Stimulated activated CD8-positive, alpha-beta memory T cell treated with anti-CD3 and anti-CD28 coated beads, Interleukin-15, amount 100 ng/mL, for 1 hour (primary cell): Measurements from ENCODE around the gene CCL4L2.
"Not testable (repeated sequence)": the region's sequence is repeated elsewhere in the genome, so short reads cannot be mapped to it uniquely, and the experiment has no call there.

Experiments
- DNase-seq: peaks from one replicate; pipeline ENCODE4 v3.0.0-alpha.2; 2020; ENCODE audit warnings: low read depth

The CCL4L2 gene

GRCh38 chr17:36210439-36211211 lies at the start of gene CCL4L2:
Gene CCL4L2 (plus strand): TSS chr17:36211063.
- DNase-seq = not testable (repeated sequence)

GRCh38 chr17:36168836-36169235 lies 42.0 kb upstream of the CCL4L2 start:
- not testable (repeated sequence) for DNase-seq

- not testable (repeated sequence) for DNase-seq
These were observed 34.3 kb upstream of the CCL4L2 start, which contains the start of gene TBC1D3B for GRCh38 chr17:36176536-36176935. Gene TBC1D3B (minus strand): TSS chr17:36176636. CDS start chr17:36175050, 1,586 bp downstream.

- DNase-seq = not testable (repeated sequence)
These were observed 29.3 kb upstream of the CCL4L2 start for GRCh38 chr17:36181446-36182175.

GRCh38 chr17:36182176-36183000 lies 28.5 kb upstream of the CCL4L2 start:
- no peak for DNase-seq

- DNase-seq = no peak
These were observed 27.6 kb upstream of the CCL4L2 start for GRCh38 chr17:36183001-36183971.

GRCh38 chr17:36184023-36184765 lies 26.7 kb upstream of the CCL4L2 start:
- no peak for DNase-seq

- no peak for DNase-seq
These were observed 25.4 kb upstream of the CCL4L2 start for GRCh38 chr17:36185416-36185815.

GRCh38 chr17:36186810-36187763 lies 23.8 kb upstream of the CCL4L2 start:
- DNase-seq = not testable (repeated sequence)

- not testable (repeated sequence) for DNase-seq
These were observed 22.8 kb upstream of the CCL4L2 start for GRCh38 chr17:36187943-36188665.

- DNase-seq = no peak
These were observed 22.0 kb upstream of the CCL4L2 start for GRCh38 chr17:36188891-36189306.

GRCh38 chr17:36189993-36190392 lies 20.9 kb upstream of the CCL4L2 start:
- not testable (repeated sequence) for DNase-seq

- DNase-seq = not testable (repeated sequence)
These were observed 20.1 kb upstream of the CCL4L2 start for GRCh38 chr17:36190549-36191330.

- no peak for DNase-seq
These were observed 17.6 kb upstream of the CCL4L2 start for GRCh38 chr17:36193216-36193775.

- DNase-seq = not testable (repeated sequence)
These were observed 16.6 kb upstream of the CCL4L2 start for GRCh38 chr17:36194147-36194831.

GRCh38 chr17:36194832-36195433 lies 15.9 kb upstream of the CCL4L2 start:
- not testable (repeated sequence) for DNase-seq
